A549 treated with AZD9567 at 1 μM for 4 hours (cell line): Measurements from ENCODE around the gene HAND1. TPM values are rescaled to one million over a fixed set of nuclear protein-coding genes. Genes with fewer than 3 reads are reported as not detected.

Source experiments
- total RNA-seq: library from RNA; stranded (reverse); fragments of 200-300 nt; extraction: Qiagen RNA extraction; gene quantifications from 5 replicates; pipeline ENCODE4 v1.2.3, GENCODE V29; 2022; ENCODE audit not compliant: insufficient read depth

Gene HAND1
- 0.27 to 0.44 TPM (median 0.30 TPM) in 4 of 5 replicates, not detected in the other for total RNA-seq

DNA sequence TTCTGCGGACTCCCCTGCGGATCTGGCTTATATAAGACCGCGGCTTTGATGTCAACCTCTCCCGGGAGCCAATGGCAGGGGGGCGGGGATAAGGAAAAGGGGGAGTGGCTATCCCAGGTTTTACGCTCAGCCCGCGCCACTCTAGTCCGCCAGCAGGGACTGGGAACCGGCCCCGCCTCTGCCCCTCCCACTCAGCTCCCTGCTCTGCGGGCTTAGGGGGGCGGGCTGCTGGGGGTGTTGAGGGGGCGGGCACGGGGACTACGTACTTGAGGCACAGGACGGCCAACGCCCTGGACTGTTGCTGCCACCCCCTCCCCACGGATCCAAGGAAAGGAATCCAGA is at the start of gene HAND1:
HAND1 (minus strand) TSS at position 4 of the 342 bp plus-strand sequence. CDS start 219 bp downstream, outside the sequence.

DNA sequence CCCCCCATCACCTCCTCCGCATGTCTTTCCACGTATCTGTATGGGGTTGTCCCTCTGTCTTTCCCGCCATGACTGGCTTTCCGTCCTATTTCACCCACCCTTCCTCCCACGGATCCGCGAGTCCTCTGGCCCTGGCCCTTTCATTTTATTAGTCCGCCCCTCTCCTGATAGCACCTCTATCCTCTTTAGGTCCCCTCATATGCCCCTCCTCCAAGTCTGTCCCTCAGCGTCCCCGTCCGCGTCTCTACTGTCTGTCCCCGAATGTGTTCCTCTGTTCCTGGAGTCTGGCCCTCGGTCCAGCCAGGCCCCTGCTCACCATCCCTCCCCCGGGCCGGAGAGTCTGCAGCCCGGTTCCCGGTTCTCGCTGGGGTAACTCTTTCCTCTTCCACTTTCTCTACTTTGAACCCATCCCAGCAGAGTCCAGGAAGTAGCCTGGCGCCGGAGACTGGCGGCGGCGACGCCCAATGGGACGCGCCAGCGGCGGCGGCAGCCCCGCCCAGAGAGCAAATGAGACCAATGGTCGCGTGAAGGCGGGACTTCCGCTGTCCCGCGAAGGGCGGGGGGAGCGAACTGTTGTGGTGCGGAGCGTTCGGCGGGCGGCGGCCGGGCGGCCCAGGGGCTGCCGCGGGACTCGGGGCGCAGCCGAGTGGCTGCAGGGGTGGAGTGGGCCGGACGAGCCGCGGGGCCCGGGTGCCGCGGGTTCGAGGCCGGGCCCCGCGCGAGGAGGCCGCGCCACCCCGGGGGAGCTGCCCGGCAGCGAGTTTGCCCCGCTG is 32.4 kb downstream of the HAND1 start, which contains the start of gene SAP30L:
SAP30L (plus strand) TSS at position 576 of the 773 bp plus-strand sequence. CDS start 608 bp downstream, outside the sequence.

Other genes starting within 250 kb of the HAND1 start
- gene SAP30L, start 32.2 kb downstream of the HAND1 start, total RNA-seq, result 26.3 to 32.0 TPM (median 30.0 TPM) in 5 replicates